Cardiac muscle cell (in vitro differentiated cells and primary cell): ENCODE results near the gene TSSC4. TPM values are rescaled to one million over a fixed set of nuclear protein-coding genes. Genes with fewer than 3 reads are reported as not detected.

Experiments
- DNase-seq, 2 donors: peaks; one replicate each; pipeline versions ENCODE4 v3.0.0 to v3.0.0-alpha.2; 2010 to 2017; ENCODE audit warnings: low read depth in 1 of 2, low spot score in 1 of 2
- H3K27ac ChIP-seq: fragments of 200-600 bp; sonication (generic); 2 replicates; pipeline ENCODE4 v1.5.1; 2016
- H3K27me3 ChIP-seq: fragments of 200-600 bp; sonication (generic); 2 replicates; pipeline ENCODE4 v1.6.0; 2016; ENCODE audit warnings: control low read depth
- H3K36me3 ChIP-seq: fragments of 200-600 bp; sonication (generic); 2 replicates; pipeline ENCODE4 v1.5.1; 2016; ENCODE audit warnings: control low read depth
- H3K4me1 ChIP-seq: fragments of 200-600 bp; sonication (generic); 2 replicates; pipeline ENCODE4 v1.8.1; 2017; ENCODE audit warnings: low read depth, mild to moderate bottlenecking, mixed run types
- H3K4me3 ChIP-seq: fragments of 200-600 bp; sonication (generic); 2 replicates; pipeline ENCODE4 v1.5.1; 2016; ENCODE audit warnings: mild to moderate bottlenecking
- H3K9me3 ChIP-seq: fragments of 200-600 bp; sonication (generic); 2 replicates; pipeline ENCODE4 v1.5.1; 2017; ENCODE audit warnings: low read depth, mild to moderate bottlenecking, control low read depth
- polyA plus RNA-seq: library from polyadenylated mRNA; unstranded; fragments of >200 nt; fragmentation: Nextera tagmentation; extraction: Ambion mirVana; gene quantifications from 2 replicates; pipeline ENCODE4 v1.2.1, GENCODE V29; 2016
- total RNA-seq: library from RNA; depleted of rRNA; stranded (reverse); fragments of >200 nt; gene quantifications from 2 replicates; pipeline ENCODE4 v1.2.3, GENCODE V29; 2016
- TF ChIP-seq, protein P1 (sequence below): IDR thresholded peaks from 2 replicates; pipeline ENCODE4 v1.5.1; 2012; ENCODE audit warnings: low read depth, mild to moderate bottlenecking, low read length

Gene TSSC4
- total and polyA plus RNA-seq, 2 experiments from 2014 or later: 61.4 to 94.8 TPM

- DNase-seq: no peak
- H3K9me3 ChIP-seq: no peaks in the 10 kb centered on the region
- H3K4me1 ChIP-seq: no peaks in the 10 kb centered on the region
- no peak overlapping the region for H3K27ac ChIP-seq
- TF ChIP-seq, protein P1, sequence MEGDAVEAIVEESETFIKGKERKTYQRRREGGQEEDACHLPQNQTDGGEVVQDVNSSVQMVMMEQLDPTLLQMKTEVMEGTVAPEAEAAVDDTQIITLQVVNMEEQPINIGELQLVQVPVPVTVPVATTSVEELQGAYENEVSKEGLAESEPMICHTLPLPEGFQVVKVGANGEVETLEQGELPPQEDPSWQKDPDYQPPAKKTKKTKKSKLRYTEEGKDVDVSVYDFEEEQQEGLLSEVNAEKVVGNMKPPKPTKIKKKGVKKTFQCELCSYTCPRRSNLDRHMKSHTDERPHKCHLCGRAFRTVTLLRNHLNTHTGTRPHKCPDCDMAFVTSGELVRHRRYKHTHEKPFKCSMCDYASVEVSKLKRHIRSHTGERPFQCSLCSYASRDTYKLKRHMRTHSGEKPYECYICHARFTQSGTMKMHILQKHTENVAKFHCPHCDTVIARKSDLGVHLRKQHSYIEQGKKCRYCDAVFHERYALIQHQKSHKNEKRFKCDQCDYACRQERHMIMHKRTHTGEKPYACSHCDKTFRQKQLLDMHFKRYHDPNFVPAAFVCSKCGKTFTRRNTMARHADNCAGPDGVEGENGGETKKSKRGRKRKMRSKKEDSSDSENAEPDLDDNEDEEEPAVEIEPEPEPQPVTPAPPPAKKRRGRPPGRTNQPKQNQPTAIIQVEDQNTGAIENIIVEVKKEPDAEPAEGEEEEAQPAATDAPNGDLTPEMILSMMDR: no peak
- no peaks in the 10 kb centered on the region for H3K27me3 ChIP-seq
- no peaks in the 10 kb centered on the region for H3K36me3 ChIP-seq
- H3K4me3 ChIP-seq: no peak overlapping the region
These were observed 33.0 kb upstream of the TSSC4 start for GRCh38 chr11:2367266-2368160.

- no peaks in the 10 kb centered on the region for H3K9me3 ChIP-seq
- no peak overlapping the region for H3K4me3 ChIP-seq
- TF ChIP-seq, protein P1: no peak
- H3K27me3 ChIP-seq: no peaks in the 10 kb centered on the region
- DNase-seq: no peak
- no peak overlapping the region for H3K27ac ChIP-seq
- no peaks in the 10 kb centered on the region for H3K36me3 ChIP-seq
- peaks cover 2% of the 10 kb centered on the region for H3K4me1 ChIP-seq
These were observed 32.2 kb upstream of the TSSC4 start for GRCh38 chr11:2368178-2368850.

DNA sequence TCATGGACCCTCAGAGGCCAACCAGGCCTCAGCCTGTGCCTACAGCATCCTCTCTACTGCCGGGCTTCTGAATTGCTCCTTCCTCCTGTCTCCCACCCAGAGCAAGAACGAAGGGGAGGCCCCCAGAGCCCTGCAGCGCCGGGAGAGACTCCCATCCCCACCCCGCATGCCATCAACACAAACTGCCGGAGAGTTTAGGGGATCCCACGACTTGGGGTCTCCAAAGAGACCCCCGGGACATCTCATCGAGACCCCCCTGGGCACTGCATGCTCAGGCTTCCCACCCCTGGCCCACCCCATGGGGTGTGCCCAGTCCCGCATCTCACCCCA lies 31.7 kb upstream of the TSSC4 start:
- Histone ChIP-seq H3K27ac (no peak overlapping the region), H3K4me3 (no peak overlapping the region), H3K9me3 (no peaks in the 10 kb centered on the region), H3K36me3 (no peaks in the 10 kb centered on the region), H3K27me3 (no peaks in the 10 kb centered on the region), H3K4me1 (peaks cover 7% of the 10 kb centered on the region)
- TF ChIP-seq, protein P1: no peak
- no peak for DNase-seq

DNA sequence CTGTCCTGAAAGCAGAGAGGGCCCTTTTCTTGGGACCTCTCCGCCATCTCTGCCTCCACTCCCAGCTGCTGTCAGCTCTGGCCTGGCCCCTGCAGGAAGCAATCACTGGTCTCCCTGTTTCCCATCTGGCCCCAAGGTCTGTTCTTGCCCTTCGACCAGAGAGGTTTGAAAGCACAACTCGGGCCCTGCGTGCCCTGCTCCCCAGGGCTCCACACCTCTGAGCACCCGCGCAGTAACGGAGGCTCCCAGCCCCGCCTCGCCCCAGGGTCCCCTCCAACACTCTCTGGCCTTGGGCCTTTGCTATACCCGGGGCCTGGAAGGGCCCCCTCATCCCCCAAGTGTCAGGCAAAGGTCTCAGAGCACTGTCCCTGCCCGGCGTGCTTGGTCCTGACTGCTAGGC lies 31.2 kb upstream of the TSSC4 start:
- H3K27me3 ChIP-seq: no peaks in the 10 kb centered on the region
- H3K36me3 ChIP-seq: no peaks in the 10 kb centered on the region
- no peak for DNase-seq
- no peak overlapping the region for H3K4me3 ChIP-seq
- no peaks in the 10 kb centered on the region for H3K9me3 ChIP-seq
- H3K4me1 ChIP-seq: peaks cover 12% of the 10 kb centered on the region
- no peak overlapping the region for H3K27ac ChIP-seq
- TF ChIP-seq, protein P1: no peak

- H3K4me1 ChIP-seq: peaks cover 12% of the 10 kb centered on the region
- DNase-seq: no peak
- H3K27me3 ChIP-seq: no peaks in the 10 kb centered on the region
- TF ChIP-seq, protein P1: no peak
- no peaks in the 10 kb centered on the region for H3K9me3 ChIP-seq
- H3K27ac ChIP-seq: no peak overlapping the region
- no peak overlapping the region for H3K4me3 ChIP-seq
- no peaks in the 10 kb centered on the region for H3K36me3 ChIP-seq
These were observed 30.7 kb upstream of the TSSC4 start for GRCh38 chr11:2369896-2370295.
